Liver (tissue), 9 donors: ENCODE data around the gene SLC4A11. TPM values are rescaled to one million over a fixed set of nuclear protein-coding genes. Genes with fewer than 3 reads are reported as not detected.
"Not testable (repeated sequence)": the region's sequence is repeated elsewhere in the genome, so short reads cannot be mapped to it uniquely, and the experiment has no call there.

Source experiments
- DNase-seq: peaks from one replicate; pipeline ENCODE4 v3.0.0-alpha.2; 2017; ENCODE audit warnings: low spot score
- H3K27ac ChIP-seq, 2 donors: one replicate each; pipeline ENCODE4 v1.7.0; 2013; ENCODE audit warnings: inconsistent platforms in 2 of 2, low read length in 2 of 2, control low read depth in 1 of 2, low read depth in 1 of 2, mild to moderate bottlenecking in 1 of 2
- H3K27me3 ChIP-seq, 4 donors: one replicate each; pipeline versions ENCODE4 v1.6.1 to v1.7.0; 2013; ENCODE audit warnings: low read length in 3 of 4, inconsistent platforms in 1 of 4, mild to moderate bottlenecking in 1 of 4, moderate library complexity in 1 of 4; ENCODE audit not compliant: control insufficient read depth in 4 of 4, insufficient read depth in 4 of 4
- H3K36me3 ChIP-seq, 4 donors: one replicate each; pipeline versions ENCODE4 v1.6.1 to v1.7.0; 2013; ENCODE audit warnings: low read length in 3 of 4, mild to moderate bottlenecking in 3 of 4, low read depth in 1 of 4, moderate library complexity in 1 of 4; ENCODE audit not compliant: control insufficient read depth in 4 of 4, insufficient read depth in 3 of 4
- H3K4me1 ChIP-seq, 4 donors: one replicate each; pipeline versions ENCODE4 v1.6.1 to v1.7.0; 2013; ENCODE audit warnings: low read length in 3 of 4, mild to moderate bottlenecking in 3 of 4, moderate library complexity in 1 of 4; ENCODE audit not compliant: control insufficient read depth in 4 of 4, insufficient read depth in 4 of 4
- H3K4me3 ChIP-seq, 3 donors: one replicate each; pipeline versions ENCODE4 v1.6.1 to v1.7.0; 2013; ENCODE audit warnings: low read length in 3 of 3, control low read depth in 1 of 3, low read depth in 1 of 3, mild to moderate bottlenecking in 1 of 3
- H3K9ac ChIP-seq, 2 donors: one replicate each; pipeline ENCODE4 v1.7.0; 2013; ENCODE audit warnings: low read length in 2 of 2, mild to moderate bottlenecking in 2 of 2, moderate library complexity in 2 of 2, control low read depth in 1 of 2, low read depth in 1 of 2
- H3K9me3 ChIP-seq, 4 donors: one replicate each; pipeline versions ENCODE4 v1.6.1 to v1.7.0; 2013; ENCODE audit warnings: low read length in 3 of 4; ENCODE audit not compliant: control insufficient read depth in 4 of 4
- EGR1 ChIP-seq, 2 donors: IDR thresholded peaks; 2 replicates each; pipeline ENCODE4 v1.6.1; 2016 to 2018; ENCODE audit warnings: antibody characterized with exemption in 2 of 2, low read depth in 2 of 2
- FOXA1 ChIP-seq: IDR thresholded peaks from 2 replicates; pipeline ENCODE4 v1.6.1; 2016; ENCODE audit warnings: antibody characterized with exemption
- FOXA2 ChIP-seq: IDR thresholded peaks from 2 replicates; pipeline ENCODE4 v1.6.1; 2016; ENCODE audit warnings: antibody characterized with exemption
- GABPA ChIP-seq, 2 donors: IDR thresholded peaks in 1 of 2; conservative IDR thresholded peaks in 1 of 2; 2 replicates each; pipeline ENCODE4 v1.6.1; 2016; ENCODE audit warnings: antibody characterized with exemption in 2 of 2, mild to moderate bottlenecking in 1 of 2, moderate library complexity in 1 of 2
- HNF4A ChIP-seq, 2 donors: conservative IDR thresholded peaks; 2 replicates each; pipeline ENCODE4 v1.6.1; 2016; ENCODE audit warnings: antibody characterized with exemption in 2 of 2, mild to moderate bottlenecking in 2 of 2
- HNF4G ChIP-seq: IDR thresholded peaks from 2 replicates; pipeline ENCODE4 v1.6.1; 2016; ENCODE audit warnings: antibody characterized with exemption
- JUND ChIP-seq, 2 donors: IDR thresholded peaks; 2 replicates each; pipeline ENCODE4 v1.6.1; 2016; ENCODE audit warnings: antibody characterized with exemption in 2 of 2
- NR2F2 ChIP-seq: IDR thresholded peaks from 2 replicates; pipeline ENCODE4 v1.6.1; 2016; ENCODE audit warnings: antibody characterized with exemption
- RAD21 ChIP-seq, 2 donors: IDR thresholded peaks; 2 replicates each; pipeline ENCODE4 v1.6.1; 2016; ENCODE audit warnings: antibody characterized with exemption in 2 of 2, mild to moderate bottlenecking in 2 of 2
- RXRA ChIP-seq, 2 donors: IDR thresholded peaks; 2 replicates each; pipeline ENCODE4 v1.6.1; 2017 to 2018; ENCODE audit warnings: antibody characterized with exemption in 2 of 2, mild to moderate bottlenecking in 1 of 2
- SP1 ChIP-seq: IDR thresholded peaks from 2 replicates; pipeline ENCODE4 v1.6.1; 2018; ENCODE audit warnings: antibody characterized with exemption, mild to moderate bottlenecking
- TAF1 ChIP-seq: conservative IDR thresholded peaks from 2 replicates; pipeline ENCODE4 v1.6.1; 2016; ENCODE audit warnings: antibody characterized with exemption, mild to moderate bottlenecking
- YY1 ChIP-seq: IDR thresholded peaks from 2 replicates; pipeline ENCODE4 v1.6.1; 2016; ENCODE audit warnings: antibody characterized with exemption, mild to moderate bottlenecking
- WGBS: extraction: QIAGEN DNeasy Blood & Tissue Kit; methylation state at CpG from one replicate; pipeline ENCODE4 v1.1.7; 2013; 5-methylcytosine and 5-hydroxymethylcytosine counted together
- polyA plus RNA-seq, 2 donors: library from polyadenylated mRNA; stranded (reverse) in 1 of 2; unstranded in 1 of 2; fragments of 200-250 nt in 1 of 2; fragments of >200 nt in 1 of 2; fragmentation: Nextera tagmentation in 1 of 2; extraction: Ambion mirVana in 1 of 2; gene quantifications; one replicate each; pipeline versions ENCODE4 v1.2.1 to v1.2.3, GENCODE V29; 2013 to 2015
- total RNA-seq, 2 donors: library from RNA; depleted of rRNA; stranded (reverse); fragments of >200 nt; gene quantifications; one replicate each; pipeline ENCODE4 v1.2.3, GENCODE V29; 2014
- TF ChIP-seq, protein P1 (sequence below): IDR thresholded peaks from 2 replicates; pipeline ENCODE4 v1.6.1; 2016; ENCODE audit warnings: antibody characterized with exemption
- TF ChIP-seq, protein P2 (sequence below): IDR thresholded peaks from 2 replicates; pipeline ENCODE4 v1.6.1; 2016; ENCODE audit warnings: antibody characterized with exemption
- TF ChIP-seq, protein P3 (sequence below): IDR thresholded peaks from 2 replicates; pipeline ENCODE4 v1.6.1; 2016; ENCODE audit warnings: antibody characterized with exemption
- TF ChIP-seq, protein P4 (sequence below): fragments of 150-350 bp; IDR thresholded peaks from 2 replicates; pipeline ENCODE4 v1.5.1; 2017; ENCODE audit warnings: improper control_type of control experiment, low read depth, low read length; ENCODE audit not compliant: missing input control
- donor health status: healthy.
- donor health status: healthy.
- donor health status: healthy.
- donor health status: healthy.
- donor health status: healthy.

Gene SLC4A11
- total and polyA plus RNA-seq, 4 donors, result under 0.01 to 0.13 (median 0.06) TPM

DNA sequence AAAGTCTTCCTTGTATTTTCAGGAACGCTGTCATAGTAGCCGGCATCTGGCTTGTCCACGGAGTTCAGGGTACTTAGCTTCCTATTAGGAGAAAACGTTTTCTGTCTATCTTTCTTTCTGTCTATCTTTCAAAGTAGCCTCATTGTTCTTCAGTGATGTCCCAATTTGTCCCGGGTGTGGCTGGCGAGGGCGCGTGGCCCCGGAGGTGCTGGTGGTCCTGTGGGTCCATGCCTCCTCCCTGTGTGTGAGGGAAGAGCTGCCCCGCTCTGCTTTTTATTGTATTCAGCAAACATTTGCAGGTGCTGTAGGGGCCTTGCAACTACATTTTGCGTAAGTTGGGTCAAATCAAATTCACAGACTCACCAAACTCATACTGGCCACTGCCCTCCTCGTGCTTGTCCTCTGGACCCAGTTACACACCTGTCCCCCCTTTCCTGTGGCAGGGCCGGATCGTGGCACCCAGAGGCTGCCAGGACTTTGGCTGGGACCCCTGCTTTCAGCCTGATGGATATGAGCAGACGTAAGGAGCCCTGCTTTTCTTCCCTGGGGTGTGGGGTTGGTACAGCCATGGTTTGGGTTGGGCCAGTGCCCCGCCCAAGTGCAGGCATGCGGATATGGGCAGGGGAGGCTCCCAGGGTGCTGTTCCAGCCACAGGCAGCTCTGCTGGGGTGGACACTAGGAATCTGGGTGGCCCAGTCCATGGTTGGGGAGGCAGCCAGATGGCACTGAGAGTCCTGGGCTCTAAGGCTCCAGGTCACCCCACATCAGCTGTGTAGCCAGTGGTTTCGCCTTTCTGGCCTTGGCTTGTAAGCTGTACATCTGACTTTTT is 17.4 kb downstream of the SLC4A11 start:
- no peaks in the 10 kb centered on the region for H3K27me3 ChIP-seq
- H3K9ac ChIP-seq, result no peak overlapping the region
- H3K36me3 ChIP-seq, result peaks cover 2 to 17% (median 13%) of the 10 kb centered on the region in 4 donors
- no peak overlapping the region for H3K27ac ChIP-seq
- TF ChIP-seq YY1 (no peak), HNF4G (no peak), RAD21 (IDR thresholded peaks at IDR 0.05) (no peak), EGR1 (IDR thresholded peaks at IDR 0.05; ENCODE audit: low read depth in 2 of 2) (no peak), TAF1 (no peak), GABPA (IDR thresholded peaks at IDR 0.05 in 1 of 2, conservative IDR thresholded peaks at IDR 0.05 in 1 of 2) (no peak), SP1 (no peak), RXRA (IDR thresholded peaks at IDR 0.05) (no peak), HNF4A (conservative IDR thresholded peaks at IDR 0.05) (no peak), FOXA2 (no peak), JUND (IDR thresholded peaks at IDR 0.05) (no peak), FOXA1 (no peak), NR2F2 (no peak)
- TF ChIP-seq, protein P1, sequence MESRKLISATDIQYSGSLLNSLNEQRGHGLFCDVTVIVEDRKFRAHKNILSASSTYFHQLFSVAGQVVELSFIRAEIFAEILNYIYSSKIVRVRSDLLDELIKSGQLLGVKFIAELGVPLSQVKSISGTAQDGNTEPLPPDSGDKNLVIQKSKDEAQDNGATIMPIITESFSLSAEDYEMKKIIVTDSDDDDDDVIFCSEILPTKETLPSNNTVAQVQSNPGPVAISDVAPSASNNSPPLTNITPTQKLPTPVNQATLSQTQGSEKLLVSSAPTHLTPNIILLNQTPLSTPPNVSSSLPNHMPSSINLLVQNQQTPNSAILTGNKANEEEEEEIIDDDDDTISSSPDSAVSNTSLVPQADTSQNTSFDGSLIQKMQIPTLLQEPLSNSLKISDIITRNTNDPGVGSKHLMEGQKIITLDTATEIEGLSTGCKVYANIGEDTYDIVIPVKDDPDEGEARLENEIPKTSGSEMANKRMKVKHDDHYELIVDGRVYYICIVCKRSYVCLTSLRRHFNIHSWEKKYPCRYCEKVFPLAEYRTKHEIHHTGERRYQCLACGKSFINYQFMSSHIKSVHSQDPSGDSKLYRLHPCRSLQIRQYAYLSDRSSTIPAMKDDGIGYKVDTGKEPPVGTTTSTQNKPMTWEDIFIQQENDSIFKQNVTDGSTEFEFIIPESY, result no peak
- TF ChIP-seq, protein P2, sequence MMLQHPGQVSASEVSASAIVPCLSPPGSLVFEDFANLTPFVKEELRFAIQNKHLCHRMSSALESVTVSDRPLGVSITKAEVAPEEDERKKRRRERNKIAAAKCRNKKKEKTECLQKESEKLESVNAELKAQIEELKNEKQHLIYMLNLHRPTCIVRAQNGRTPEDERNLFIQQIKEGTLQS, result no peak
- TF ChIP-seq, protein P3, sequence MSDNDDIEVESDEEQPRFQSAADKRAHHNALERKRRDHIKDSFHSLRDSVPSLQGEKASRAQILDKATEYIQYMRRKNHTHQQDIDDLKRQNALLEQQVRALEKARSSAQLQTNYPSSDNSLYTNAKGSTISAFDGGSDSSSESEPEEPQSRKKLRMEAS, result no peak
- no peak for DNase-seq
- 91% methylated on average over 18 of the region's 18 CpGs for WGBS
- H3K9me3 ChIP-seq, result no peaks in the 10 kb centered on the region
- no peak overlapping the region for H3K4me3 ChIP-seq
- H3K4me1 ChIP-seq, result peaks cover 0 to 6% (median 2%) of the 10 kb centered on the region in 4 donors

DNA sequence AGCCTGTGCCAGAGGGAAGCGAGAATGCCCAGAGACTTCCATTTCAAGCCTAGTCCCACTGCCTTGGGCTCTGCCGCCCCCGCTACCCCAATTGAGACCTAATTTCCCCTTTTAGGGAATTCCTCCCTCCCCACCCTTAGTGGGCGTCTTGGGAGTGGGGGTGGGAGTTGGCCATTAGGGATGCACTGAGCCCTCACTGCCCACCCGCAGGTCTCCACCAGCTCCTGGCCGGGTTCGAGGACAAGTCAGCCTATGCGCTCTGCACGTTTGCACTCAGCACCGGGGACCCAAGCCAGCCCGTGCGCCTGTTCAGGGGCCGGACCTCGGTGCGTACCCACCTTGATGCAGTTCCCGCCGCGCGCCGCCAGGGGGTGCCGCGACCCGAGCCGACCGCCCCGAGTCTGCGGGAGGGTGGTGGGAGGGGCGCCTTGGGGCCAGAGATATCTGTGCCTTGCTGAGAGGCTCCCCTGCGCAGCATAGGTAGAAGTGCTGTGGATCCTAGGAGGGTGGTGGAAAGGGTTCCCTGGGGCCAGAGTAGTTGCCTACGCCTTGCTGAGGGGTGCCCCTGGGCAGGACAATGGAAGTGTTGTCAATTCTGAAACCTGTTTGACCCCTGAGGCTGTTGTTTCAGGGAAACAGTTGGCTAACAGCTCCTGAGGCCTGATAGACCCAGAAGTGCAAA is 20.5 kb downstream of the SLC4A11 start:
- no peaks in the 10 kb centered on the region for H3K9me3 ChIP-seq
- H3K9ac ChIP-seq, result no peak overlapping the region
- H3K4me1 ChIP-seq, result peaks cover 0 to 6% (median 2%) of the 10 kb centered on the region in 4 donors
- H3K4me3 ChIP-seq, result no peak overlapping the region
- 27% methylated on average over 30 of the region's 30 CpGs for WGBS
- no peak for TF ChIP-seq HNF4G
- no peak for TF ChIP-seq FOXA1
- no peak for TF ChIP-seq NR2F2
- TF ChIP-seq, protein P3, result no peak
- no peak for TF ChIP-seq HNF4A (conservative IDR thresholded peaks at IDR 0.05)
- TF ChIP-seq RAD21 (IDR thresholded peaks at IDR 0.05), result peak; percentile 61 to 86
- TF ChIP-seq, protein P4, sequence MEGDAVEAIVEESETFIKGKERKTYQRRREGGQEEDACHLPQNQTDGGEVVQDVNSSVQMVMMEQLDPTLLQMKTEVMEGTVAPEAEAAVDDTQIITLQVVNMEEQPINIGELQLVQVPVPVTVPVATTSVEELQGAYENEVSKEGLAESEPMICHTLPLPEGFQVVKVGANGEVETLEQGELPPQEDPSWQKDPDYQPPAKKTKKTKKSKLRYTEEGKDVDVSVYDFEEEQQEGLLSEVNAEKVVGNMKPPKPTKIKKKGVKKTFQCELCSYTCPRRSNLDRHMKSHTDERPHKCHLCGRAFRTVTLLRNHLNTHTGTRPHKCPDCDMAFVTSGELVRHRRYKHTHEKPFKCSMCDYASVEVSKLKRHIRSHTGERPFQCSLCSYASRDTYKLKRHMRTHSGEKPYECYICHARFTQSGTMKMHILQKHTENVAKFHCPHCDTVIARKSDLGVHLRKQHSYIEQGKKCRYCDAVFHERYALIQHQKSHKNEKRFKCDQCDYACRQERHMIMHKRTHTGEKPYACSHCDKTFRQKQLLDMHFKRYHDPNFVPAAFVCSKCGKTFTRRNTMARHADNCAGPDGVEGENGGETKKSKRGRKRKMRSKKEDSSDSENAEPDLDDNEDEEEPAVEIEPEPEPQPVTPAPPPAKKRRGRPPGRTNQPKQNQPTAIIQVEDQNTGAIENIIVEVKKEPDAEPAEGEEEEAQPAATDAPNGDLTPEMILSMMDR, result peak; percentile 73
- TF ChIP-seq EGR1 (IDR thresholded peaks at IDR 0.05; ENCODE audit: low read depth in 2 of 2), result no peak
- H3K27ac ChIP-seq, result no peak overlapping the region
- H3K27me3 ChIP-seq, result no peaks in the 10 kb centered on the region
- peaks cover 10 to 18% (median 14%) of the 10 kb centered on the region in 4 donors for H3K36me3 ChIP-seq
- DNase-seq, result peak; percentile 85

DNA sequence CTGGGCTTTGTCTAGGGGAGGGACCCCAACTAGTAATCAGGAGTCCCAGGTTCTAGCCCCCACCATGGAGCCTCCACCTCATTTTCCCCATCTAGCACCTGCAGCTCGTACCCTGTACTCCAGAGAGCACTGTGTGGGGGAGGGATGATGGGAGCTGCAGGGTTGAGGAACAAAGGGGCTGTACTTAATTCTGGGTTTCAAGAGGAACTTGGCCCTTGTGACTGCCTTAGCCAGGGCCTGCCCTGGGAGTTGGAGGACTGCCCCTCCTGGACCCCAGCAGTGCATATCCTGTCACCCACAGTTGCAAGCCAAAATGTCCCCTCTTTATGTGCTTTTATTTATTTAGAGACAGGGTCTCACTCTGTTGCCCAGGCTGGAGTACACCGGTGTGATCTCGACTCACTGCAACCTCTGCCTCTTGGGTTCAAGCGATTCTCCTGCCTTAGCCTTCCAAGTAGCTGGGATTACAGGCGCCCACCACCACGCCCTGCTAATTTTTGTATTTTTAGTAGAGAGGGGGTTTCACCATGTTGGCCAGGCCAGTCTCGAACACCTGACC is 23.6 kb downstream of the SLC4A11 start:
- not testable (repeated sequence) for H3K9ac ChIP-seq, H3K4me3 ChIP-seq, DNase-seq, H3K9me3 ChIP-seq, H3K27ac ChIP-seq, H3K27me3 ChIP-seq, H3K4me1 ChIP-seq
- H3K36me3 ChIP-seq, result peaks cover 0 to 13% (median 6%) of the 10 kb centered on the region in 4 donors
- 96% methylated on average over 7 of the region's 7 CpGs for WGBS
